ENCODE measurements around the gene NTNG1. TPM values are rescaled to one million over a fixed set of nuclear protein-coding genes. Genes with fewer than 3 reads are reported as not detected.

NTNG1 gene
- total RNA-seq, 1 donor from 2014 or later: 8.1 TPM

DNA sequence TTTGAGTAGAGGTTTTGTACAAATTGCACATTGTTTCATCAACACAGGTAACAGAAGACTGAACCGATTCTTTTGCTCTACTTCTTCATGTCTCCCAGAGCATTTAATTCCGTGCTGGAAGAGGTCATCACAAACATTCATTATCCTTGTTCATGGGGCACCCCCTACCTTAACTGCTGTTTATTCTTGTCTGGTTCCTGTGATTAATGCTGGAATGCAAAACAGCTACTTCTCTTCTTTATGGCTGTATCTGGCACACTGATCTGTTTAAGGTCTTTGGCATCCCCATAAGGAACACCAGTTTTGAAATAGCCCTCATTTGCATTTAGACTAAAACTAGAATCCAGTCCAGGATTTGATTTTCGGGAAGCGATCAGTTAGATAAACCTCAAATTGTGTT is 42.2 kb downstream of the NTNG1 start:
- Mint-ChIP-seq H3K27me3 (ENCODE audit: low read depth, unreplicated experiment) (no peaks in the 10 kb centered on the region), H3K27ac (ENCODE audit: unreplicated experiment) (no peak overlapping the region), H3K4me3 (ENCODE audit: unreplicated experiment) (no peak overlapping the region), H3K36me3 (ENCODE audit: low read depth, unreplicated experiment) (no peaks in the 10 kb centered on the region), H3K9me3 (ENCODE audit: unreplicated experiment) (no peaks in the 10 kb centered on the region), H3K4me1 (ENCODE audit: low read depth, unreplicated experiment) (peaks cover 15% of the 10 kb centered on the region)
- Histone ChIP-seq H3K9me3 (ENCODE audit: insufficient read depth, low read depth, low read length) (no peaks in the 10 kb centered on the region), H3K79me2 (ENCODE audit: insufficient read depth, low read length) (peaks cover 15% of the 10 kb centered on the region), H3K27ac (ENCODE audit: low read depth, low read length) (no peak overlapping the region), H3K4me3 (ENCODE audit: insufficient read depth, low read depth, low read length) (no peak overlapping the region), H4K20me1 (ENCODE audit: insufficient read depth, low read length) (peaks cover 3% of the 10 kb centered on the region), H3K27me3 (ENCODE audit: insufficient read depth, low read length) (no peaks in the 10 kb centered on the region), H3K36me3 (ENCODE audit: insufficient read depth, low read length) (no peaks in the 10 kb centered on the region), H3K4me2 (ENCODE audit: low read length) (no peak overlapping the region), H2AFZ (ENCODE audit: low read depth, low read length) (no peak overlapping the region), H3K4me1 (ENCODE audit: insufficient read depth, low read length) (peaks cover 6% of the 10 kb centered on the region), H3K9ac (ENCODE audit: low read length) (no peak overlapping the region)
- FAIRE-seq (no peak), DNase-seq (ENCODE audit: low read depth) (peak; percentile 22)
- no peak for TF ChIP-seq EZH2 (IDR thresholded peaks at IDR 0.05; ENCODE audit: insufficient read depth, low read length)
- TF ChIP-seq, protein P1, sequence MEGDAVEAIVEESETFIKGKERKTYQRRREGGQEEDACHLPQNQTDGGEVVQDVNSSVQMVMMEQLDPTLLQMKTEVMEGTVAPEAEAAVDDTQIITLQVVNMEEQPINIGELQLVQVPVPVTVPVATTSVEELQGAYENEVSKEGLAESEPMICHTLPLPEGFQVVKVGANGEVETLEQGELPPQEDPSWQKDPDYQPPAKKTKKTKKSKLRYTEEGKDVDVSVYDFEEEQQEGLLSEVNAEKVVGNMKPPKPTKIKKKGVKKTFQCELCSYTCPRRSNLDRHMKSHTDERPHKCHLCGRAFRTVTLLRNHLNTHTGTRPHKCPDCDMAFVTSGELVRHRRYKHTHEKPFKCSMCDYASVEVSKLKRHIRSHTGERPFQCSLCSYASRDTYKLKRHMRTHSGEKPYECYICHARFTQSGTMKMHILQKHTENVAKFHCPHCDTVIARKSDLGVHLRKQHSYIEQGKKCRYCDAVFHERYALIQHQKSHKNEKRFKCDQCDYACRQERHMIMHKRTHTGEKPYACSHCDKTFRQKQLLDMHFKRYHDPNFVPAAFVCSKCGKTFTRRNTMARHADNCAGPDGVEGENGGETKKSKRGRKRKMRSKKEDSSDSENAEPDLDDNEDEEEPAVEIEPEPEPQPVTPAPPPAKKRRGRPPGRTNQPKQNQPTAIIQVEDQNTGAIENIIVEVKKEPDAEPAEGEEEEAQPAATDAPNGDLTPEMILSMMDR (IDR thresholded peaks at IDR 0.05; ENCODE audit: insufficient read depth, low read depth, low read length): no peak

DNA sequence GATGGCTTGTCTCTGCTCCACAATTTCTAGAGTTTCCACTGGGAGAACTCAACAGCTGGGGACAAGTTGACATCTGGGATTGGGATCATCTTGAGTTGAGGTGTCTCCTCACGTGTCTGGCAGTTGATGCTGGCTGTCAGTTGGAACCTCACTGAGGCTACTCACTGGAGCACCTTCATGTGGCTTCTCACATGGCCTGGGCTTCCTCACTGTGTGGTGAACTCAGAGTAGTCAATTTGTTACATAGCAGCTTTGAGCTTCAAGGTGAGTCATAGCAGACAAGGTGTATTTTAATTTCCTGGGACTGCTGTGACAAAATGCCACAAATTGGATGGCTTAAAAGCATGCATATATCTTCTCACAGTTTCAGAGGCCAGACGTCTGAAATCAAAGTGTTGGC is 44.0 kb downstream of the NTNG1 start:
- no peak for TF ChIP-seq EZH2 (IDR thresholded peaks at IDR 0.05; ENCODE audit: insufficient read depth, low read length)
- TF ChIP-seq, protein P1 (IDR thresholded peaks at IDR 0.05; ENCODE audit: insufficient read depth, low read depth, low read length): no peak
- Histone ChIP-seq H2AFZ (ENCODE audit: low read depth, low read length) (no peak overlapping the region), H3K79me2 (ENCODE audit: insufficient read depth, low read length) (peaks cover 12% of the 10 kb centered on the region), H3K36me3 (ENCODE audit: insufficient read depth, low read length) (no peaks in the 10 kb centered on the region), H3K4me1 (ENCODE audit: insufficient read depth, low read length) (peaks cover 6% of the 10 kb centered on the region), H3K9ac (ENCODE audit: low read length) (no peak overlapping the region), H3K27ac (ENCODE audit: low read depth, low read length) (no peak overlapping the region), H4K20me1 (ENCODE audit: insufficient read depth, low read length) (peaks cover 3% of the 10 kb centered on the region), H3K4me2 (ENCODE audit: low read length) (no peak overlapping the region), H3K4me3 (ENCODE audit: insufficient read depth, low read depth, low read length) (no peak overlapping the region), H3K27me3 (ENCODE audit: insufficient read depth, low read length) (no peaks in the 10 kb centered on the region), H3K9me3 (ENCODE audit: insufficient read depth, low read depth, low read length) (no peaks in the 10 kb centered on the region)
- H3K4me1 Mint-ChIP-seq (ENCODE audit: low read depth, unreplicated experiment): peaks cover 15% of the 10 kb centered on the region
- no peak overlapping the region for H3K4me3 Mint-ChIP-seq (ENCODE audit: unreplicated experiment)
- H3K27ac Mint-ChIP-seq (ENCODE audit: unreplicated experiment): no peak overlapping the region
- no peak for DNase-seq (ENCODE audit: low read depth)
- H3K27me3 Mint-ChIP-seq (ENCODE audit: low read depth, unreplicated experiment): no peaks in the 10 kb centered on the region
- no peaks in the 10 kb centered on the region for H3K9me3 Mint-ChIP-seq (ENCODE audit: unreplicated experiment)
- no peaks in the 10 kb centered on the region for H3K36me3 Mint-ChIP-seq (ENCODE audit: low read depth, unreplicated experiment)
- FAIRE-seq: no peak

DNA sequence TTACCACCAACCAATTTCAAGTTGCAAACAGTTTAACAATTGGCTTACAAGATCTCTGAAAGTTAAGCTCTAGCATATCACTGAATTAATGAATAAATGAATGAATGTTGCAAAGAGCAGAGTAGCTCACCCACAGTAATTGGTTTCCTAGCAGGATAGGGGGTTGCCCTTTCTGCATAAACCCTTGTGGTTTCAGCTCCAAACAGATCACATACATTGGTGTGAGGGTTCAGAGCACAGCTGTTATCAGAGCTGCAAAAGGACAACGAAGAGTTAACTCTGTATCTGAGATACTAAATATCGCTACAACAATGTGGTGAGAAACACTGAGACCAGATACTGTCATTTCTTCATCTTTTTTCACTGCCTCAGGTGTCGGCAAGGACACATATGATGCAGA is 46.6 kb downstream of the NTNG1 start:
- no peak overlapping the region for H3K4me3 Mint-ChIP-seq (ENCODE audit: unreplicated experiment)
- Histone ChIP-seq H3K9ac (ENCODE audit: low read length) (no peak overlapping the region), H3K79me2 (ENCODE audit: insufficient read depth, low read length) (peaks cover 12% of the 10 kb centered on the region), H3K27ac (ENCODE audit: low read depth, low read length) (no peak overlapping the region), H3K9me3 (ENCODE audit: insufficient read depth, low read depth, low read length) (no peaks in the 10 kb centered on the region), H3K4me3 (ENCODE audit: insufficient read depth, low read depth, low read length) (no peak overlapping the region), H4K20me1 (ENCODE audit: insufficient read depth, low read length) (peaks cover 3% of the 10 kb centered on the region), H3K36me3 (ENCODE audit: insufficient read depth, low read length) (no peaks in the 10 kb centered on the region), H2AFZ (ENCODE audit: low read depth, low read length) (no peak overlapping the region), H3K4me2 (ENCODE audit: low read length) (no peak overlapping the region), H3K27me3 (ENCODE audit: insufficient read depth, low read length) (no peaks in the 10 kb centered on the region), H3K4me1 (ENCODE audit: insufficient read depth, low read length) (peaks cover 6% of the 10 kb centered on the region)
- no peaks in the 10 kb centered on the region for H3K9me3 Mint-ChIP-seq (ENCODE audit: unreplicated experiment)
- no peaks in the 10 kb centered on the region for H3K36me3 Mint-ChIP-seq (ENCODE audit: low read depth, unreplicated experiment)
- H3K4me1 Mint-ChIP-seq (ENCODE audit: low read depth, unreplicated experiment): peaks cover 15% of the 10 kb centered on the region
- FAIRE-seq: no peak
- no peak for DNase-seq (ENCODE audit: low read depth)
- no peak overlapping the region for H3K27ac Mint-ChIP-seq (ENCODE audit: unreplicated experiment)
- no peak for TF ChIP-seq EZH2 (IDR thresholded peaks at IDR 0.05; ENCODE audit: insufficient read depth, low read length)
- TF ChIP-seq, protein P1 (IDR thresholded peaks at IDR 0.05; ENCODE audit: insufficient read depth, low read depth, low read length): no peak
- no peaks in the 10 kb centered on the region for H3K27me3 Mint-ChIP-seq (ENCODE audit: low read depth, unreplicated experiment)
